ENCODE data around the gene GLB1L2. TPM values are rescaled to one million over a fixed set of nuclear protein-coding genes. Genes with fewer than 3 reads are reported as not detected.

The GLB1L2 gene
- total RNA-seq, 1 donor from 2014 or later: 14.7 TPM

DNA sequence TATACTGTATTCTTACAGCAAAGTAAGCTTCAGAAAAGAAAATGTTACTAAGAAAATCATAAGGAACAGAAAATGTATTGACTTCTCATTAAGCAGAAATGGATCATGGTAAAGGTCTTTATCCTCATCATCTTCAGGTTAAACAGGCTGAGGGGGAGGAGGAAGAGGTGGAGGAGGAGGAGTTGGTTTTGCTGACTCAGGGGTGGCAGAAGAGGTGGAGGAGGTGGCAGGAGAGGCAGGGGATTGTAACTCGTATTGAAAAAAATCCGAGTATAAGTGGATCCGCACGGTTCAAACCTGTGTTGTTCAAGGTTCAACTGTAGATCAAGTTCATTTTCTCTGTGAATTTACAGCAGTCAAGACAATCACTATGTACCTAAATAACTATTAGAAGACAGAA, 42.6 kb upstream of the GLB1L2 start:
- TF ChIP-seq, protein P1, sequence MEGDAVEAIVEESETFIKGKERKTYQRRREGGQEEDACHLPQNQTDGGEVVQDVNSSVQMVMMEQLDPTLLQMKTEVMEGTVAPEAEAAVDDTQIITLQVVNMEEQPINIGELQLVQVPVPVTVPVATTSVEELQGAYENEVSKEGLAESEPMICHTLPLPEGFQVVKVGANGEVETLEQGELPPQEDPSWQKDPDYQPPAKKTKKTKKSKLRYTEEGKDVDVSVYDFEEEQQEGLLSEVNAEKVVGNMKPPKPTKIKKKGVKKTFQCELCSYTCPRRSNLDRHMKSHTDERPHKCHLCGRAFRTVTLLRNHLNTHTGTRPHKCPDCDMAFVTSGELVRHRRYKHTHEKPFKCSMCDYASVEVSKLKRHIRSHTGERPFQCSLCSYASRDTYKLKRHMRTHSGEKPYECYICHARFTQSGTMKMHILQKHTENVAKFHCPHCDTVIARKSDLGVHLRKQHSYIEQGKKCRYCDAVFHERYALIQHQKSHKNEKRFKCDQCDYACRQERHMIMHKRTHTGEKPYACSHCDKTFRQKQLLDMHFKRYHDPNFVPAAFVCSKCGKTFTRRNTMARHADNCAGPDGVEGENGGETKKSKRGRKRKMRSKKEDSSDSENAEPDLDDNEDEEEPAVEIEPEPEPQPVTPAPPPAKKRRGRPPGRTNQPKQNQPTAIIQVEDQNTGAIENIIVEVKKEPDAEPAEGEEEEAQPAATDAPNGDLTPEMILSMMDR (conservative IDR thresholded peaks at IDR 0.05; ENCODE audit: low read depth, low read length): no peak
- DNase-seq (ENCODE audit: low read depth): no peak
- no peak overlapping the region for H3K4me3 ChIP-seq (ENCODE audit: low read depth, low read length)

DNA sequence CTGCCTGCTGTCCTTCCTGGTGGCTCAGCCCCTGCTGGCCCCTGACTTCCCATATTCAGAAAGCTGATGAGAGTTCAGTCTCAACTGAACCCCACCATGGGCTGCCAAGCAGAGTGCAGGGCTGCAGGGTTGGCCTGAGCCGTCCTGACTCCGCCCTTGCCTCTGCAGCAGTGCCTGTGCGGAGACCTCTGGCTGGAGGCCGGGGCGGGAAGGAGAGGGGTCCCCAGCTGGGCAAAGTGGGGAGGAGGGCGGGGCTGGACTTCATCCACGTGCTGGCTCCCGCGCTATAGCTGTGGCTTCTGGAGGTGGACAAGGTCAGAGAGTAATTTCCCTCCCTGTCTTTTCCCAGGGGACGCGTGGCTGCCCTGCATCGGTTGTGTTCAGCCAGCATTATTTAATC, 42.0 kb upstream of the GLB1L2 start:
- H3K4me3 ChIP-seq (ENCODE audit: low read depth, low read length): no peak overlapping the region
- no peak for DNase-seq (ENCODE audit: low read depth)
- TF ChIP-seq, protein P1 (conservative IDR thresholded peaks at IDR 0.05; ENCODE audit: low read depth, low read length): no peak

DNA sequence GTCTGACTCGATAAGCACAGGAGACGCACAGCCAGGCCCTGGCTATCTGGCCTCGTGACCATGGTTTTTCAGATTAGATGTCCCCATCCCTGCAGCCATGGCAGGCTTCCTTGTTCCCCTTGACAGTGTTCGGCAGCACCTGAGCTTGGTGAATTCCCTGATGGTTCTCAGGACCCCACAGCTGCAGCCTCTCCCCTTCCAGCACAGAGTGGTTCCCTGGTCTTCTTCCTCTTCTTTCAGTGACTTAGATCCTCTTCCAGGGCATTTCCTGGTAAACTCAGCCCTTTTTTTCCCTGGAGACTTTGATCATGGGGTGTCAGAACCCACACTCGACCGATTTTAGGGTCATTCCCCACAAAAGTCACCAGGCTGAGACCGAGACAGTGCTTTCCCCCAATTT, 41.1 kb upstream of the GLB1L2 start:
- DNase-seq (ENCODE audit: low read depth): no peak
- TF ChIP-seq, protein P1 (conservative IDR thresholded peaks at IDR 0.05; ENCODE audit: low read depth, low read length): no peak
- no peak overlapping the region for H3K4me3 ChIP-seq (ENCODE audit: low read depth, low read length)

DNA sequence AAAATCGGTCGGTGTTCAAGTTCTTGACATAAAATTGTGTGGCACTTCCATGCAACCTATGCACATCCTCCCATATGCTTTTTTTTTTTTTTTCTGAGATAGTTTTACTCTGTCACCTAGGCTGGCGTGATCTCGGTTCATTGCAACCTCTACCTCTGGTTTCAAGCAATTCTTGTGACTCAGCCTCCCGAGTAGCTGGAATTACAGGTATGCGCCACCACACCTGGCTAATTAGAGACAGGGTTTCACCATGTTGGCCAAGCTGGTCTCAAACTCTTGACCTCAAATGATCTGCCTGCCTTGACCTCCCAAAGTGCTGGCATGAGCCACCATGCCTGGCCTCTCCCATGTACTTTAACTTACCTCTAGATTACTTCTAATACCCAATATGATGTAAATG, 40.6 kb upstream of the GLB1L2 start:
- no peak overlapping the region for H3K4me3 ChIP-seq (ENCODE audit: low read depth, low read length)
- TF ChIP-seq, protein P1 (conservative IDR thresholded peaks at IDR 0.05; ENCODE audit: low read depth, low read length): no peak
- DNase-seq (ENCODE audit: low read depth): no peak

DNA sequence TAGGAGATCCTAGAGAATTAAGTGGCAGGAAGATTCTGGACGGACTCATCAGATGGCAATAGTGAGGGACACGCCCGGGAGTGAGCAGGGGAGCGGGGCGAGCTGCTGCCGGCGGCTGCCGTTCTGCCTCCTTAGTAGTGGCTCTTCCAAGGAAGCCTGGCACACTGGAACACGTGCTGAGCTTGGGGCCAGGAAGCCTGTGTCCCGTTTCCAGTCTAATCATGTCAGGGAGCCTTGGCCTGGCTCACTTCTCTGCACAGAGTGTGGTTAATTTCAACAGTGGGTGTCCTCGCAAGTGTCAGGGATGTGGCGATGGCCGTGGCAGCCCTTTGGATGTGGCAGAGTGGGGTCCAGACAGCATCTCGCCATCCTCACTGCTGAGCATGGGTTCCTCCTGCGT, 39.1 kb upstream of the GLB1L2 start:
- TF ChIP-seq, protein P1 (conservative IDR thresholded peaks at IDR 0.05; ENCODE audit: low read depth, low read length): no peak
- DNase-seq (ENCODE audit: low read depth): no peak
- H3K4me3 ChIP-seq (ENCODE audit: low read depth, low read length): no peak overlapping the region

DNA sequence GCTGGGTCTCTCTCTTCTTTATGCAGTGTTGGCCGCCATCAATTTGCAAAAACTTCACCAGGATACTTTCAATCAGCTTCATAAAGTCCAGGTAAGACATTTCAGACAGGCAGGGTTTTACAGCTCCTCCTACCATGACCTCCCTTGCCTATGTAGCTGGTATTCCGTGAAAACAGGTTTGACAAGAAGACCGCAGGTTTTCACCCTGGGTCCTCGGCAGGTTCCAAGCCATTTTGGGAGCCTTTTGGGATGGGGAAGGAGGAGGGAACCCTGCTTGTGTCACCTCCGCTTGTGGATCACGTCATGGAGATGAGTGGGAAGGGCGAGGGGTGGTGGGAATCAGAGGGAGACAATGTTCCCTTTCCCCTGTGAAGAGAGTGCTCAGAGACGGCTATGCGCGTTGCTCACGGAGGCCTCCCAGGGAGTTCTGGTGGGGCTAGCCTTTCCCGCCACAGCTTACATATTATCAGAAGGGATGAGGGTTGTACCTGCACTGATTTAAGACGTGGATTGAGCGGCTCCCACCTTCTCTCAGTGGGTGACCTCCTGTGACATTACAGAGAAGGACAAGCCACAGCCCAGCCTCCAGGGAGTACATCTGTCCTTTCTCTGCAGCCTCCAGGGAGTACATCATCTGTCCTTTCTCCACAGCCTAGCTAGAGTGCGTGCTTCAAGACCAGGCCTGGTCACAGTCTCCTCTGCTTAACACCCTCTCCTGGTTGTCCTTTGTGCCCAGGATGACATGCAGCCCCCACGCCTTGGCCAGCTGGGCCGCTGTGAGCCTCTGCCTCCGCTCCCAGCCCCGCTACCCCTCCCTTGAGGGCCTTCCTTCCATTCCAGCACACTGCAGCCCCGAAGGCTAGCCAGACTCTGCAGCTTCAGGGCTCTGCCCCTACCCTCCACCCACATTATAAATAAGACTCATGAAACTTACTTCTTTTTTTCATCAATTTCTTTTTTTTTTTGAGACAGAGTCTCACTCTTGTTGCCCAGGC, 38.4 kb upstream of the GLB1L2 start:
- DNase-seq (ENCODE audit: low read depth): no peak
- H3K4me3 ChIP-seq (ENCODE audit: low read depth, low read length): no peak overlapping the region
- TF ChIP-seq, protein P1 (conservative IDR thresholded peaks at IDR 0.05; ENCODE audit: low read depth, low read length): no peak

DNA sequence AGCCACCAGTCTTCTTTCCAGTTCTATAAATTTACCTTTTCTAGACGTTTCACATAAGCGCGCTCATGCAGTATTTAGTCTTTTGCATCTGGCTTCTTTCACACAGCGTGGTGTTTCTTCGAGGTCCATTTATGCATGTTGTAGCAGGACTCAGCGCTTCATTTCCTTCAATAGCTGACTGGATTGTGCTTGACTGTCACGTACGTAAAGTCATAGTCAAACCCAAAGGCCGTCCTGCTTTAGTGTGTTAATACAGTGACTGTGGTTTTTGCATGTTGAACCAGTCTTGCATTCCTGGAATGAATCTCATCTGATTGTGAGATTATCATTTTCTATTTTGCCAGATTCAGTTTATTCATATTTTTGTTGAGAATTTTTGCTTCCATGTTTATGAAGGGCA, 37.1 kb upstream of the GLB1L2 start:
- H3K4me3 ChIP-seq (ENCODE audit: low read depth, low read length): no peak overlapping the region
- DNase-seq (ENCODE audit: low read depth): no peak
- TF ChIP-seq, protein P1 (conservative IDR thresholded peaks at IDR 0.05; ENCODE audit: low read depth, low read length): no peak
